Retinal pigment epithelial cell (primary cell): ENCODE data around the gene PML.

Experiments used
- DNase-seq: peaks from one replicate; pipeline ENCODE4 v3.0.0-alpha.2; 2010; ENCODE audit warnings: low read depth
- H3K4me3 ChIP-seq: 2 replicates; pipeline ENCODE4 v1.5.1; 2011; ENCODE audit warnings: mild to moderate bottlenecking, low read length, control low read depth, moderate library complexity
- TF ChIP-seq, protein P1 (sequence below): conservative IDR thresholded peaks from 2 replicates; pipeline ENCODE4 v1.5.1; 2011; ENCODE audit warnings: low read depth, low read length, control low read depth, inconsistent platforms

Gene PML, protein sequence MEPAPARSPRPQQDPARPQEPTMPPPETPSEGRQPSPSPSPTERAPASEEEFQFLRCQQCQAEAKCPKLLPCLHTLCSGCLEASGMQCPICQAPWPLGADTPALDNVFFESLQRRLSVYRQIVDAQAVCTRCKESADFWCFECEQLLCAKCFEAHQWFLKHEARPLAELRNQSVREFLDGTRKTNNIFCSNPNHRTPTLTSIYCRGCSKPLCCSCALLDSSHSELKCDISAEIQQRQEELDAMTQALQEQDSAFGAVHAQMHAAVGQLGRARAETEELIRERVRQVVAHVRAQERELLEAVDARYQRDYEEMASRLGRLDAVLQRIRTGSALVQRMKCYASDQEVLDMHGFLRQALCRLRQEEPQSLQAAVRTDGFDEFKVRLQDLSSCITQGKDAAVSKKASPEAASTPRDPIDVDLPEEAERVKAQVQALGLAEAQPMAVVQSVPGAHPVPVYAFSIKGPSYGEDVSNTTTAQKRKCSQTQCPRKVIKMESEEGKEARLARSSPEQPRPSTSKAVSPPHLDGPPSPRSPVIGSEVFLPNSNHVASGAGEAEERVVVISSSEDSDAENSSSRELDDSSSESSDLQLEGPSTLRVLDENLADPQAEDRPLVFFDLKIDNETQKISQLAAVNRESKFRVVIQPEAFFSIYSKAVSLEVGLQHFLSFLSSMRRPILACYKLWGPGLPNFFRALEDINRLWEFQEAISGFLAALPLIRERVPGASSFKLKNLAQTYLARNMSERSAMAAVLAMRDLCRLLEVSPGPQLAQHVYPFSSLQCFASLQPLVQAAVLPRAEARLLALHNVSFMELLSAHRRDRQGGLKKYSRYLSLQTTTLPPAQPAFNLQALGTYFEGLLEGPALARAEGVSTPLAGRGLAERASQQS

DNA sequence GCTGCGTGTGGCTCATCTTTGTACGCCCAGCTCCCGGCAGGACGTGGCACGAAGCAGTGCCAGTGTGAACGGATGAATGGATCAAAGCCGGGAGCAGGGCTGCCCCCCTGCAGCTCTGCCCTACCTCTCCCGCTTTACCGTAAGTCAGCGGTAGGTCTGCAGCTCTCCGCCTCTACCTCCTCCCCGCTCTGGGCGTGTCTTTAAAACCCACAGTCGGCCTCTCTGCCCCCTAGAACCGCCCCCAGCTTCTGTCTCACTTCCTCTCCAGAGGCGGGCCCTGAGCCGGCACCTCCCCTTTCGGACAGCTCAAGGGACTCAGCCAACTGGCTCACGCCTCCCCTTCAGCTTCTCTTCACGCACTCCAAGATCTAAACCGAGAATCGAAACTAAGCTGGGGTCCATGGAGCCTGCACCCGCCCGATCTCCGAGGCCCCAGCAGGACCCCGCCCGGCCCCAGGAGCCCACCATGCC lies at the start of gene PML:
PML (plus strand) TSS at position 304 of the 471 bp plus-strand sequence; CDS start at position 401, 97 bp downstream.
- TF ChIP-seq, protein P1, sequence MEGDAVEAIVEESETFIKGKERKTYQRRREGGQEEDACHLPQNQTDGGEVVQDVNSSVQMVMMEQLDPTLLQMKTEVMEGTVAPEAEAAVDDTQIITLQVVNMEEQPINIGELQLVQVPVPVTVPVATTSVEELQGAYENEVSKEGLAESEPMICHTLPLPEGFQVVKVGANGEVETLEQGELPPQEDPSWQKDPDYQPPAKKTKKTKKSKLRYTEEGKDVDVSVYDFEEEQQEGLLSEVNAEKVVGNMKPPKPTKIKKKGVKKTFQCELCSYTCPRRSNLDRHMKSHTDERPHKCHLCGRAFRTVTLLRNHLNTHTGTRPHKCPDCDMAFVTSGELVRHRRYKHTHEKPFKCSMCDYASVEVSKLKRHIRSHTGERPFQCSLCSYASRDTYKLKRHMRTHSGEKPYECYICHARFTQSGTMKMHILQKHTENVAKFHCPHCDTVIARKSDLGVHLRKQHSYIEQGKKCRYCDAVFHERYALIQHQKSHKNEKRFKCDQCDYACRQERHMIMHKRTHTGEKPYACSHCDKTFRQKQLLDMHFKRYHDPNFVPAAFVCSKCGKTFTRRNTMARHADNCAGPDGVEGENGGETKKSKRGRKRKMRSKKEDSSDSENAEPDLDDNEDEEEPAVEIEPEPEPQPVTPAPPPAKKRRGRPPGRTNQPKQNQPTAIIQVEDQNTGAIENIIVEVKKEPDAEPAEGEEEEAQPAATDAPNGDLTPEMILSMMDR = no peak
- DNase-seq = peak; percentile 65
- peak within 1 kb of the TSS; percentile 89 for H3K4me3 ChIP-seq

DNA sequence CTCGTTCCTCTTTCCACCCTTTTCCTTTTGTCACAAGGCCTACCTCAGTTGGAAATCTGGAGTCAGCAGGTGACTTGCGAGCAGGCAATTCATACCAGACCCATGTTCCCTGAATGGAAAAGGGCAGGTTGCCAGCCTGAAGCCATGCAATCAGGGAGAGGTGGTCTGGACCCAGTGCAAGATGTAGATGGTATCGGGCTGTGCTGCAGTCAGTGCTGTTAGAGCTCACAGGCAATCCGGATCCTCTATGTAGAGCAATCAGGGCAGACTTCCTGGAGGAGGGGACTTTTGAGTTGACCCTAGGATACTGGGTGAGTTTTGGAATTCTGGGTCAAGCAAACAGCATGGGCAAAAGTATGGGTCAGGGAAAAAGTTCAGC lies 49.4 kb upstream of the PML start:
- no peak for DNase-seq
- H3K4me3 ChIP-seq = no peak overlapping the region
- TF ChIP-seq, protein P1 = no peak

DNA sequence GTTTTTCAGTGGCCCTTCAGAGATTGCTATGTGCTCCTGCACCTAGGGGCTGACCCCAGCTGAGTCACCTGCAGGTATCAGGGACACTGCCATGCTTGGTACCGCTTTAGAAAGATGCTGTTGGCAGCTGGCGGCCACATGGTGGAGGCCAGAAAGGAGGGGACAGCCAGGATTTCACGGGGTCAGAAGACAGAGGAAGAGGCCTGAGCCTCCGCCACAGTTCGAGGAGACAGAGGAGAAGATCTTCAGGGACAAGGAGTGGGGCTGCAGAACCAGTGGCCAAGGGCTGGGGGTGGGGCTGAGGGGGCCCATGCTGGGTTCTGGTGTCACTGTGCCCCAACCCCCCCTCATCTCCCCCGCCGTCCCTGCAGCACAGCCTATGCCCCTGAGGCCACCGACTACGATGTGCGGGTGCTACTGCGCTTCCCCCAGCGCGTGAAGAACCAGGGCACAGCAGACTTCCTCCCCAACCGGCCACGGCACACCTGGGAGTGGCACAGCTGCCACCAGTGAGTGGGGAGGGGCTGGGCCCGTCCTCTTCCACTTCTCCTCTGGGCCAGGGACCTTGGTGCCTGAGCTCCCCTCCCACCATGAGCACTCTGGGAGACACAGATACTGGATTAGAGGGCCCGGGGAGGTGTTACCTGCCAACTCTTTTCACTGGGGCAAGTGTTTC lies 48.3 kb upstream of the PML start:
- TF ChIP-seq, protein P1 = no peak
- H3K4me3 ChIP-seq = no peak overlapping the region
- no peak for DNase-seq

DNA sequence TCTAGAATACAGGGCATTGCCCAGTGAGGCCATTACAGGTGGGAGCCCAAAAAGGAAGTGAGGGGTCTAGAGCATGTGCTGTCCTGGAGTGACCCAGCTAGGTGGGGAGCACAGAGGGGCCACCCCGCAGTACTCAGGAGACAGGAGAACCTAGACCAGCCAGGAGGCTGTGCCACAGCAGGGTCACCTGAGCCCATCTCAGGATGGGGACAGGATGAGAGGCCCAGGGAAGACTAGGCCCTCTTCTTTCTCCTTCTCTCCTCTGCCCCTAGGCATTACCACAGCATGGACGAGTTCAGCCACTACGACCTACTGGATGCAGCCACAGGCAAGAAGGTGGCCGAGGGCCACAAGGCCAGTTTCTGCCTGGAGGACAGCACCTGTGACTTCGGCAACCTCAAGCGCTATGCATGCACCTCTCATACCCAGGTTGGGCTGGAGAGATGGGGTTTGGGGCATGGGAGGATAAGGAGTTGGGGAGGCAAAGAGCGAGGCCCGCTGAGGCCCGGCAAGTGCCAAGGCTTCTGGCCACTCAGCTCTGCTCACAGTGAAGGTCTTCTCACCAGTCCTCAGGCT lies 47.6 kb upstream of the PML start:
- DNase-seq = no peak
- TF ChIP-seq, protein P1 = no peak

DNA sequence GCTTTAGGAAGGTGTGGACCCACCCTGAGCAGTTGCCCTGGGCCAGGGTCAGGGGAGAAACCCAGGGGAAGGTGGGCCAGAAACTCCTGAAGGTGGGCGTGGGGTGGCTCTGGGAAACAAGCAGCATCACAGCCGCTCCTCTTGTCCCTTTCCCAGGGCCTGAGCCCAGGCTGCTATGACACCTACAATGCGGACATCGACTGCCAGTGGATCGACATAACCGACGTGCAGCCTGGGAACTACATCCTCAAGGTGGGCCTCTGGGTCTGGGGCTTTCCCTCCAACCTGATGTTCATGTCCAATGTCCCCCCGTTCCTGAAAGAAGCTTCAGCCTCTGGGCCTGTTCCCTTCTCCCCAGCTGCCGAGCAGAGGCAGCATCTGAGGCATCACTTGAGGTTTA lies 46.9 kb upstream of the PML start:
- no peak for DNase-seq
- no peak overlapping the region for H3K4me3 ChIP-seq
- TF ChIP-seq, protein P1 = no peak

More for the DNA sequence above, 47.6 kb upstream of the PML start:
- no peak overlapping the region for H3K4me3 ChIP-seq

DNA sequence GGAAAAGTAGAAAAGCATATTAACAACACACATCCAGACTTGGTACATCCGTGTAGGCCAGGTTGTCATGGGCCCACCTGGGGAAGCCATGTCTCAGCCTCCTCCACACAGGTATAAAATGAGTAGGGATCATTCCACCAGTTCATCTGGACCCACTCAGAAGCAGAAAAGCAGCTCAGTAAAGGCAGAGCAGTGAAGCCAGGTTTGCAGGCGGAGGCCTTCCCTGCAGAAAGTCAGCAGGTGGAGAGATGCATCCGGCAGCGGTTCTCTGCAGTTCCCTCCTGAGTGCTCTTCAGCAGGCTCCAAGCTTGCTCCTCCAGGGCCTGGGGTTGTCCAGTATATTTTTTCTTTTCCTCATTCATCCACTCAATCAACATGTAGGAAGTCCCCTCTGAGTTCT lies 46.1 kb upstream of the PML start:
- no peak overlapping the region for H3K4me3 ChIP-seq
- TF ChIP-seq, protein P1 = no peak
- no peak for DNase-seq
